ENCODE data around the gene DPH7.
"Not testable (repeated sequence)": the region's sequence is repeated elsewhere in the genome, so short reads cannot be mapped to it uniquely, and the experiment has no call there.

DPH7 gene

GRCh38 chr9:137606005-137606621, 27.4 kb upstream of the DPH7 start:
- peak; percentile 35 for DNase-seq

DNA sequence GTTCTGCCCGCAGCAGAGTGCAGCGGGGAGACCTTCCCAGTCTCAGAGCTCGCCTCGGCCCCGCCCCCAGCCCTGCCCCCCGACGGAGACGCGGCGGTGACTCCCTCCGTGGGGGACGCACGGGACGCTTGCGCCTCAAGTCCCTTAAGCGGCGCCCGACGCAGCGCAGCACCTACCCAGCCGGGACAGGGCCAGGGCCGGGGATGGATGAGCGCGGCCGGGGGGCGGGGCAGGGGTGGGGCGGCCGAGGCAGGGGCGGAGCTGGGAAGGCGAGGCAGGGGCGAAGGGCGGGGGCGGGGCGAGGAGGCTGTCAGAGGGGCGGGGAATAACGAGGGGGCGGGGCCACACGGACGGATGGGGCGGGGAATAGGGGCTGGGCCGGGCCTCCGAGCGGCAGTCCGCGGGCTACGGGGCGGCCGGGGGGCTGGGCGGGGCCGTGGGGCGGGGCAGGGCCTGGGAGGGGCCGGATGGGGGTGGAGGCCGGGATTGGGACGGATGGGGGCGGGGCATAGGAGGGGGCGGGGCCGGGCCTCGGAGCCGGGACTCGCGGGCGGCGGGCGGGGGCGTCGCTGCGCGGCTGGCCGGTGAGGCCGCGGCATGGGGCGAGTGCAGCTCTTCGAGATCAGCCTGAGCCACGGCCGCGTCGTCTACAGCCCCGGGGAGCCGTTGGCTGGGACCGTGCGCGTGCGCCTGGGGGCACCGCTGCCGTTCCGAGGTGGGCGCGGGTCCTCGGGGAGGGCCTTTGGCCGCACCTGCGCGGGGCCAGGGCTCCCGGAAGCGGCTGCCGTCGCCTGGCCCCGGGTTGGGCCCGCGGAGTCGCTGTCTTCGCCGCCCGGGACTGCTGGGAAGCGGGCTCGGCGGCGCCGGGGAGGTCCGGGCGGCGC, 26.6 kb upstream of the DPH7 start, which contains the start of gene ARRDC1:
TSS of gene ARRDC1 (plus strand) at position 566 of the 884 bp plus-strand sequence. CDS start at position 598, 32 bp downstream.
- peak; percentile 89 for DNase-seq

DNA sequence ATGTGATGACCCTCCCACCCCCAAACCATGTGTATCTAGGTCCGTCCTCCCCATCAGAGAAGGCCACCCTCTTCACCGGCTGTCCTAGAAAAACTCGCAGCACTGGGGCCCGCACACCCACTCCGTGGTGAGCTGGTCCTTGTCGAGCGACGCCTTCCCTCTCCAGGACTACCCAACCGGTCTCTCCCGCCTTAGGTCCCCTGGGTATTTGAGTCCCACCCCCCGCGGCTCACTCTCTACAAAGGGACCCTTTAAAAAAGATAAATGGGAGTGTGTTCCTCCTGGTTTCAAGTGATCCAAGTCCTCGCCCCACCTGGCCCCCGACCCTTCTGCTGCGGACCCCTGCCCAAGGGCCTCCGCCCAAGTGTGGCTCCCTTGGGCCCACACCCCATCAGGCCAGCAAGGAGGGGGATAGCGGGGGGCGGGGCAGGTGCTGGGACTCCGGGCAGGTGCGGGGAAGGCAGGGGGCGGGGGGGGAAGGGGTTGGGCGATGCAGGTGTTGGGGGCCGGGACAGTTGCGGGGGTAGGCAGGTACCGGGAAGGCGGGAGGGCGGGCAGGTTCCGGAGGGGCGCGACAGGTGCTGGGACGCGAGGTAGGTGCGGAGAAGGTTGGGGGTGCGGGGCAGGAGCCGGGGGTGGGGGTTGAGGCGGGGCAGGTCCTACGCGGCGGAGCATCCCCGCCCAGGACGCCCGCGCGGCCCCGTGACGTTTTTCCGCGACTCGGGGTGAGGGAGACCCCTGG, 25.8 kb upstream of the DPH7 start:
- no peak for DNase-seq

DNA sequence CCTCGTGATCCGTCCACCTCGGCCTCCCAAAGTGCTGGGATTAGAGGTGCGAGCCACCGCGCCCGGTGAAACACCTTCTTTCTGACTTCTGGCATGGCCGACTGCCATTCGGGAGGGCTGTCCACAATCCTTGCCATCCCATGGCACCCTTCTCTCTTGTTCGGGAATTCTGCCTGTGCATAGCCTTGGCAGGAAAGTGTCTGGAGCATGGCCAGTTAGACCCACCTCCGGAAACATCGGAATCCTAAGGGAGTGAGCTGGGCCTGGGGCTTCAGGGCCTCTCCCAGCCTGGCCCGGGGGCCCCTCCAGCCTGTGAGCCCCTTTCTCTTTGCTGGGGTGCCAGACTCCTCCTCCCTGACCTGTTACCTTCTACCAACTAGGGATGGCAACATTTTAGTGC, 25.2 kb upstream of the DPH7 start:
- no peak for DNase-seq

DNA sequence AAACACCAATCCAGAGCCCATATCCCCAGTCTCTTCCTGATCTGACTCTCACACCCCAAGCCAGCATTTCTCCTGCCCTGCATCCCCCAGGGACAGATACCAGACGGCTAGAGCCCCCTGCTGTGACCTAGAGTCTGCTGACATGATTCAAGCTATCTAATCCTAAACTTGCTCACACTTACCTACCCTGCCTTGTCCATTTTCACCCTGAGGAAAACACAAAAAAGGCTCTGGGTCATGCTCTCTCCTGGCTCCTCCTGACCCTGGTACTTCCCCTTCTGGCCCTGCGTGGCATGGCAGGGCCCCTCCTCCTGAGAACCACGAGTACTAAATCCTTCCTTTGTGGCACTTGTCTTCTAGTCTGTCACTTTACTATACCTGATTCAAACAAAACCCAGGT, 23.9 kb upstream of the DPH7 start:
- no peak for DNase-seq

DNA sequence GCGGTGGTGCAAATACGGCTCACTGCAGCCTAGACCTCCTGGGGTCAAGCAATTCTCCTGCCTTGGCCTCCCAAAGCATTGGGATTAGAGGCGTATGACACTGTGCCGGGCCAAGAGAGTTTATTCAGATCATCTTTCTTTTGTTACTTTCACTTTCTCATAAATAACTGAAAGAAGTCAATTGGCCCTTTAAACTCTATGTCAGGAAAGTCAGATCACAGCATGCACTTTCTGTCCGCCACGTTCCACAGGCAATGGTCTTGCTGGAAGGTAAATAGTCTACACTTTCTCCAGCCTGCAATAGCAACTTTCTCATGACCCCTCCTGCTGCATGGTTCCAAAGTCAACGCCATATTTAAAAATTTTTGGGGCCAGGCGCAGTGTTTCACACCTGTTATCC, 20.2 kb upstream of the DPH7 start:
- DNase-seq = no peak

- DNase-seq = not testable (repeated sequence)
Measured at GRCh38 chr9:137596577-137596976, 17.9 kb upstream of the DPH7 start.

DNA sequence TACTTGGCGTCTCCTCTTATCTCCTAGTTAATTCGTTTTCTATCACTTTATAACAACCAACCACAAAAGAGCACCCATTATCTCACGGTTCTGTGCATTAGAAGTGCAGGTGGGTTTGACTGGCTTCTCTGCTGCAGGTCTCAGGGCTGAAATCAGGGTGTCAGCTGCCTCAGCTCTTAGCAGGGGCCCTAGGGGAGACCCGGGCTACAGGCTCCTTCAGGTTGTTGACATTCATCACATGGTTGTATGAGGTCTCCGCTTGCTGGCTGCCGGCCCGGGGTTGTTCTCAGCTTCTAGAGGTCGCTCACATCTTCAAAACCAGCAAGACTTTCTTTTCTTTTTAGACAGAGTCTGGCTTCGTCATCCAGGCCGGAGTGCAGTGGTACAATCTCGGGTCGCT, 14.5 kb upstream of the DPH7 start:
- no peak for DNase-seq

DNA sequence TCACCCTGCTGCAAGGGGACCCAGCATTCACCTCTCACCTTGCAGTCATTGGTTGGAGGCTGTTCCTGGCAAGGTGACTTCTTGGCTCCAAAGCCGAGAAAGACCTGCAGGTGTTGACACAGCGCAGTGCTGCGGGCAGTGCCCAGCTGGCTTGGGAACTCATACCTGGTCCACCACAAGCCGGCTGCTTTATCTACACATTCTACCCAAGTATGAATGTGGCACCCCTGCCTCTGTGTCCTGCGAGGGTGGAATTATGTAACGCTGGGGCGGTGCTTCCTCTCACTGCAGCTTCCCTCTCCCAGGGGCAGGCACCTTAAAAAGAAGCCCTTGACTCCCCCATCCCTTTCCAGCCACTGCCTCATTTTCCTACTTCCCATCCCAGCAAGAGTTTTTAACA, 14.0 kb upstream of the DPH7 start:
- DNase-seq = no peak

DNA sequence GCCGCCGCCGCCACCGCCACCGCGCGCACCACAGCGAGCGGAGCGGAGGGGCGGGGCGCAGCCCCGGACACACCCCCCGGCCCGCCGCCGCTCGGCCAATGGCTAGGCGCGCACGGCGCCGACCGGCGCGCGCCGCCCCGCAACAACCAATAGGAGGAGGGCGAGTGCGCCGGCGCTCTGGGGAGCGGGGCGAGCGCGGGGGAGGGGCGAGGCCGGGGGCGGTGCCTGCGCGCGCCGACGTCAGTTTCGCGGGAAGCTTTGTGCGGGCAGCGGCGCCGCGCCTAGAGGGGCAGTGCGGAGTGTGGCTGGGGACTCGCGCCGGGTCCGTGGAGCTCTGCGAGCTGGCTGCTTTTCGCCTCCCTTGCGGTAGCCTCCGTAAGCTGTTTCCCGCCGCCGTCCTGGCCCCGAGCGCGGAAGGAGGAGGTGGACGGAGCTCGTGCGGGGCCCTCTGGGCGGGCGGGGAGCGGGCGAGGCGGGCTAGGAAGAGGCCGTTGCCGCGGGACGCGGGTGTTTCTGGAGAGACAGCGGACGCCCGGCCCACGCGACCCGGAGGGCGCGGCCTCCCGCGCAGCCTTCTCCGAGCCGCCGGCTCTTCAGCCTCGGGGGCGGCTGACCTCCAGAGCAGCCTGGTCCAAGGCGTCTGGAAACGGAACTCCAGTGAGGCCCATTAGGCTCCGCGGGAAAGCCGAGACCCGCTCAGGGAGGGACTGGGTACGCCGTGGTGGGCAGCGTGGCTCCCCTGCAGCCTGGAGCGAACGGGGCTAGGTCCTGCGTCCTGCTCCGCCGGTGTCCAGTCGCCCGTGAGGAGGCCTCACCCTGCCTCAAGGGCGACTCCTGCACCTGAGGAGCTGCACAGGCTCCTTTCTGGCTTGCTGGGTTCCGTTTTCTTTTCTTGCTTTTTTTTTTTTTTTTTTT, 12.0 kb upstream of the DPH7 start, which contains the start of gene ZMYND19:
TSS of gene ZMYND19 (minus strand) at position 44 of the 915 bp plus-strand sequence. CDS start 249 bp downstream, outside the sequence.
- DNase-seq = peak; percentile 90

- no peak for DNase-seq
Measured at GRCh38 chr9:137590123-137590468, 11.4 kb upstream of the DPH7 start.

DNA sequence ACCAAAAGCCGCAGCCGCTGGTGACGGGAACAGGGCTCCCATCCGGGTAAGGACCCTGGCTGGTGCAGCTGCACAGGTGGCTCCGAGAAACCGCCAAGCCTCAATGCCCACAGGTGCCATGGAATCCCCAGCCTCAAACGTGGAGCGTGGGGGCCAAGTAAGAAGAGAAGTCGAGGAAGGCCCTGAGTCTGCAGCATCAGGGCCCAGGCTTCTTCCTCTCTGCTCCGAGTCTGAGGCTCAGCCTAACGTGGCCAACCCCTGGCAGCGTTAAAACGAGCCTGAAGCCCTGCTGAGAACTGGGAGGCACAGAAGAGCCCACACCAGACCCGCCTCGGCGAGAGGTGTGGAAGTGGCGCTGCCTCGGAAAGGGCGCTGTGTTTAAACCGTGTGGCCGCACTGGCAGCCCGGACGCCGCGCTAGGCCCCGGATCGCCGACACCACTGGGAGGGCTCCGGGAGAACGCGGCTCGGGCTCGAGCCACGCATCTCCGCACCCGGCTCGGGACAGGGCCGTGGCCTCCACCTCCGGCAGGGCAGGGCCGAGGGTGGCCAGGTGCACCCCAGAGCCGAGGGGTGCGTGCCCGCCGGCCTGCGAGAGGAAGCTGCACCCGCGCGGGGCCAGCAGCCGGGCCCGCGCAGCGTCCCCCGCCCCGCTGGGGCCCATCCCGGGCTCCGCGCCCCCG, 10.9 kb upstream of the DPH7 start:
- DNase-seq = no peak

DNA sequence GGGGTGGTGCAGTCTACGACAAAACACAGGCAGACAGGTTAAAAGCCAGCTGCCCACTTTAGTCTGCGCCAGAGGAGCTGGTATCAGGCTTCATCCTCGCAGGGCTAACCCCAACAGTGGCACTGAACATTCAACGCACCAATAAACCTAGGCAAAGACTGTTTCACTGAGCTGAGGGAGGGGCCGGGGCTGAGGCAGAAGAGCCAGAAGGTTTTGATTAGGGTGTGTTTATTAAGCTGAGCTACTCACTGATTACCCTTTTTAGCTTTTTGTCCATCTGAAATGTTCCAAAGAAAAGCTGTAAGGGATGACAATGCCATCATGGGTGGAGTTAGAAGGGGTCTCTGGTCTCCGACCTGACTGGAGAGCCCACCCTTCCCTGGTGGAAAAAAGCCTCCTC, 10.2 kb upstream of the DPH7 start:
- DNase-seq = no peak

GRCh38 chr9:137588311-137588710, 9.6 kb upstream of the DPH7 start:
- no peak for DNase-seq

DNA sequence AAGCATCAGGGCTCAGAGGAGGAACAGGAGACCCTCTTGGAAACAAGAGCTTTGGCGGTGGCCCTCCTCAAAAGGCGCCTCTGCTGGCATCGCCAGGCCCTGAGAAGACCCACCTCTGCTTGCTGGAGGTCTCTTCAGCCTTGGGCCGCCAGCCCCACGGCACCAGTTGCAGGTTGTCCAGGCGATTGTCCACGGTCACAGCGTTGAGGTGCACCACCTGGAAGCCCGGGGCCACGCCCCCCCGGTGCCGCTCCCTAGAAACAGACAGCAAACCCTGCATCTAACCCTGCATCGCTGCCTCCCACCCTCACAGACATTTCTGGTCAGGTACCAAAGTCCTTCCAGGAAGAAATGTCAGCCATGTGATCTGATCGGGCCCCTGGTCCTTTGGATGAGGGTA, 8.1 kb upstream of the DPH7 start:
- DNase-seq = no peak

- no peak for DNase-seq
Measured at GRCh38 chr9:137583957-137584356, 5.2 kb upstream of the DPH7 start.

GRCh38 chr9:137583347-137583746, 4.6 kb upstream of the DPH7 start:
- DNase-seq = no peak

DNA sequence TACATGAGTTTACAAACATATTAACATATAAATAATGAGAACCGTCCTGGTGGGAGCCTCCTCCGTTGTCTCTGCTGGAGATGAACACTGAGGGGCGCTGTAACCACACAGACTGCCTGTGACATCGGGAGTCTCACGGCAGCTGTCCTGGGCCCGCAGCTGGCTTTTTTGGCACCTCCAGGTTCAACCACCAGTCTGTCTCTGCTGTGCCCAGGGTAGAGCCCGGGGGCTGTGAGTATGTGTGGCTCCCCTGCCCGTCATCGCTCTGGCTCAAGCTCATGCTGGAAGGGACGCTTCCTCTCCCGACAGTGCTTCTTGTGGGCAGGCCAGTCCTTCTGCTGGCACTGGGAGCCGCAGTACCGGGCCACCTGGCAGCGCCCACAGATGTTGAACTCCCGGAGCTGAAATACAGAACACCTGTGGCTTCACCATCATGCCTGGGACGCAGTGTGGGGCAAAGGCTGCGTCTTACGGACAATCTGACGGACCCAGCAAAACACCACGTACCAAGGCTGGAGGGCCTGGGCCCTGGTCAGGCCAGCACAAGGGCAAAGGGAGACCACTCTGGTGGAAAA, 3.6 kb upstream of the DPH7 start:
- no peak for DNase-seq

GRCh38 chr9:137581361-137582285, 2.9 kb upstream of the DPH7 start:
- no peak for DNase-seq

DNA sequence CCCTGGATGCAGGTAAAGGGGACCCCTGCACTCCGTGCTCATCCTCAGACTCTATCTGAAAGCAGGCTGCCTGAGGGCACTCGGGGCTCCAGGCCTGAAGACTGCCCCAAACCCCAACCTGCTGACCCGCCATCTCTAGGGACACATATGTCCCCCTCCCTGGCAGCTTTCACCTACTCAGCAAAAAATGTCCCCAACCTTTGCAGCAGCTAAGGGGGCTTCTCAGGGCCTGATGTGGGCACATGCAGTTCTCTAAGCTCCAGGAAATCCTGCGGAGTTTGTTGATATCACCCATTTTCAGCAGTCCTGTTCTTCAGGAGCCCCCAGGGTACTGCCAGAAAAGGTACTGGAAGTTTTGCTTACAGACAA, 2.2 kb upstream of the DPH7 start:
- no peak for DNase-seq

Data from stimulated activated CD4-positive, alpha-beta T cell treated with anti-CD3 and anti-CD28 coated beads, Interleukin-4, amount 100 ng/mL, for 1 hour (primary cell).